WTC11 (cell line): Measurements from ENCODE around the gene TMEM217.

ENCODE experiments used
- FOXJ3 ChIP-seq: sonication (generic); formaldehyde crosslinking; IDR thresholded peaks from 2 replicates; pipeline ENCODE4 v1.9.0; 2021; ENCODE audit warnings: missing genetic modification reagents, mild to moderate bottlenecking, borderline replicate concordance
- GABPB1 ChIP-seq: sonication (generic); formaldehyde crosslinking; IDR thresholded peaks from 2 replicates; pipeline ENCODE4 v1.8.1; 2023; ENCODE audit warnings: mild to moderate bottlenecking, missing genetic modification reagents
- IRF2 ChIP-seq: sonication (generic); formaldehyde crosslinking; IDR thresholded peaks from 2 replicates; pipeline ENCODE4 v1.8.0; 2022; ENCODE audit warnings: low read depth, missing genetic modification reagents, borderline replicate concordance
- KAT7 ChIP-seq: sonication (generic); formaldehyde crosslinking; IDR thresholded peaks from 2 replicates; pipeline ENCODE4 v1.8.1; 2023; ENCODE audit warnings: missing genetic modification reagents, mild to moderate bottlenecking, borderline replicate concordance
- NR3C1 ChIP-seq: sonication (generic); formaldehyde crosslinking; conservative IDR thresholded peaks from 2 replicates; pipeline ENCODE4 v1.8.1; 2023; ENCODE audit warnings: low read depth, mild to moderate bottlenecking, missing genetic modification reagents
- SOX15 ChIP-seq: fragments of 250-450 bp; sonication (Bioruptor Pico); IDR thresholded peaks from 2 replicates; pipeline ENCODE4 v1.9.0; 2021; ENCODE audit warnings: mild to moderate bottlenecking
- SP1 ChIP-seq: sonication (generic); formaldehyde crosslinking; conservative IDR thresholded peaks from 2 replicates; pipeline ENCODE4 v1.8.1; 2022; ENCODE audit warnings: missing genetic modification reagents
- ZNF138 ChIP-seq: sonication (generic); formaldehyde crosslinking; conservative IDR thresholded peaks from 2 replicates; pipeline ENCODE4 v1.8.1; 2022; ENCODE audit warnings: mild to moderate bottlenecking, moderate library complexity, missing genetic modification reagents
- ZNF671 ChIP-seq: fragments of 250-450 bp; sonication (Bioruptor Pico); IDR thresholded peaks from 2 replicates; pipeline ENCODE4 v1.8.0; 2021; ENCODE audit warnings: mild to moderate bottlenecking
- TF ChIP-seq, protein P1 (sequence below): sonication (generic); formaldehyde crosslinking; IDR thresholded peaks from 2 replicates; pipeline ENCODE4 v1.8.0; 2023; ENCODE audit warnings: missing genetic modification reagents
- TF ChIP-seq, protein P2 (sequence below): sonication (generic); formaldehyde crosslinking; IDR thresholded peaks from 2 replicates; pipeline ENCODE4 v1.8.0; 2022; ENCODE audit warnings: mild to moderate bottlenecking, missing genetic modification reagents
- TF ChIP-seq, protein P3 (sequence below): fragments of 200-600 bp; IDR thresholded peaks from 2 replicates; pipeline ENCODE4 v1.8.0; 2022; ENCODE audit warnings: antibody characterized with exemption
- TF ChIP-seq, protein P4 (sequence below): sonication (generic); formaldehyde crosslinking; IDR thresholded peaks from 2 replicates; pipeline ENCODE4 v1.8.1; 2023; ENCODE audit warnings: mild to moderate bottlenecking, missing genetic modification reagents, moderate library complexity

DNA sequence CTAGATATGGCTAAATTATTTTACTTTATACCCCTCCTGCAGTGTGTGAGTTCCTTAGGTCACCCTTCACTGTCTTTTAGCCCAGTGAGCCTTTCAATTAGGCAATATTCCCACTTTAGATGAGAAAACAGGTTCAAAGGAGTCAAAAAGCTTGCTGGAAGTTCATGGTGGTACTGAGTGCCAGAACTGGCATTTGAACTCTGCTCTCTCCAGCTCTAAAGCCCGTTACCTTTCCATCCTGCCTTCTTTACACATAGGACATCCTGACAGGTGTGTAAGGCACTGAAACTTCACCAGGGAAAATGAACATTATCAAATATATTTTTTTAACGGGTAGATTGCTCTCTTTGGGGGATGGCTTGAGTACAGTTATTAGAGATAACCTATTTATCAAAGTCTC, 11.2 kb upstream of the TMEM217 start:
- TF ChIP-seq GABPB1 (no peak), ZNF138 (CRISPR knock-in tag) (no peak), NR3C1 (CRISPR knock-in tag) (no peak), KAT7 (CRISPR knock-in tag) (no peak), FOXJ3 (CRISPR knock-in tag) (no peak), SOX15 (CRISPR knock-in tag) (no peak), IRF2 (CRISPR knock-in tag) (no peak), ZNF671 (no peak), SP1 (no peak)
- TF ChIP-seq, protein P1, sequence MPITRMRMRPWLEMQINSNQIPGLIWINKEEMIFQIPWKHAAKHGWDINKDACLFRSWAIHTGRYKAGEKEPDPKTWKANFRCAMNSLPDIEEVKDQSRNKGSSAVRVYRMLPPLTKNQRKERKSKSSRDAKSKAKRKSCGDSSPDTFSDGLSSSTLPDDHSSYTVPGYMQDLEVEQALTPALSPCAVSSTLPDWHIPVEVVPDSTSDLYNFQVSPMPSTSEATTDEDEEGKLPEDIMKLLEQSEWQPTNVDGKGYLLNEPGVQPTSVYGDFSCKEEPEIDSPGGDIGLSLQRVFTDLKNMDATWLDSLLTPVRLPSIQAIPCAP (CRISPR knock-in tag), result no peak
- TF ChIP-seq, protein P2, sequence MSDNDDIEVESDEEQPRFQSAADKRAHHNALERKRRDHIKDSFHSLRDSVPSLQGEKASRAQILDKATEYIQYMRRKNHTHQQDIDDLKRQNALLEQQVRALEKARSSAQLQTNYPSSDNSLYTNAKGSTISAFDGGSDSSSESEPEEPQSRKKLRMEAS (CRISPR knock-in tag), result no peak
- TF ChIP-seq, protein P3, sequence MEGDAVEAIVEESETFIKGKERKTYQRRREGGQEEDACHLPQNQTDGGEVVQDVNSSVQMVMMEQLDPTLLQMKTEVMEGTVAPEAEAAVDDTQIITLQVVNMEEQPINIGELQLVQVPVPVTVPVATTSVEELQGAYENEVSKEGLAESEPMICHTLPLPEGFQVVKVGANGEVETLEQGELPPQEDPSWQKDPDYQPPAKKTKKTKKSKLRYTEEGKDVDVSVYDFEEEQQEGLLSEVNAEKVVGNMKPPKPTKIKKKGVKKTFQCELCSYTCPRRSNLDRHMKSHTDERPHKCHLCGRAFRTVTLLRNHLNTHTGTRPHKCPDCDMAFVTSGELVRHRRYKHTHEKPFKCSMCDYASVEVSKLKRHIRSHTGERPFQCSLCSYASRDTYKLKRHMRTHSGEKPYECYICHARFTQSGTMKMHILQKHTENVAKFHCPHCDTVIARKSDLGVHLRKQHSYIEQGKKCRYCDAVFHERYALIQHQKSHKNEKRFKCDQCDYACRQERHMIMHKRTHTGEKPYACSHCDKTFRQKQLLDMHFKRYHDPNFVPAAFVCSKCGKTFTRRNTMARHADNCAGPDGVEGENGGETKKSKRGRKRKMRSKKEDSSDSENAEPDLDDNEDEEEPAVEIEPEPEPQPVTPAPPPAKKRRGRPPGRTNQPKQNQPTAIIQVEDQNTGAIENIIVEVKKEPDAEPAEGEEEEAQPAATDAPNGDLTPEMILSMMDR, result no peak
- TF ChIP-seq, protein P4, sequence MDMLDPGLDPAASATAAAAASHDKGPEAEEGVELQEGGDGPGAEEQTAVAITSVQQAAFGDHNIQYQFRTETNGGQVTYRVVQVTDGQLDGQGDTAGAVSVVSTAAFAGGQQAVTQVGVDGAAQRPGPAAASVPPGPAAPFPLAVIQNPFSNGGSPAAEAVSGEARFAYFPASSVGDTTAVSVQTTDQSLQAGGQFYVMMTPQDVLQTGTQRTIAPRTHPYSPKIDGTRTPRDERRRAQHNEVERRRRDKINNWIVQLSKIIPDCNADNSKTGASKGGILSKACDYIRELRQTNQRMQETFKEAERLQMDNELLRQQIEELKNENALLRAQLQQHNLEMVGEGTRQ (CRISPR knock-in tag), result no peak
